NCI-H2029 treated with DMSO at 0.1 percent for 48 hours (cell line): ENCODE measurements around the gene DYNLT5.
"Not testable (repeated sequence)": the region's sequence is repeated elsewhere in the genome, so short reads cannot be mapped to it uniquely, and the experiment has no call there.

Experiments used
- DNase-seq: peaks from one replicate; lab custom pipeline; 2025; lab: John Stamatoyannopoulos, UW

The DYNLT5 gene

GRCh38 chr1:66750577-66750976, 1.7 kb upstream of the DYNLT5 start:
- DNase-seq, result no peak

DNA sequence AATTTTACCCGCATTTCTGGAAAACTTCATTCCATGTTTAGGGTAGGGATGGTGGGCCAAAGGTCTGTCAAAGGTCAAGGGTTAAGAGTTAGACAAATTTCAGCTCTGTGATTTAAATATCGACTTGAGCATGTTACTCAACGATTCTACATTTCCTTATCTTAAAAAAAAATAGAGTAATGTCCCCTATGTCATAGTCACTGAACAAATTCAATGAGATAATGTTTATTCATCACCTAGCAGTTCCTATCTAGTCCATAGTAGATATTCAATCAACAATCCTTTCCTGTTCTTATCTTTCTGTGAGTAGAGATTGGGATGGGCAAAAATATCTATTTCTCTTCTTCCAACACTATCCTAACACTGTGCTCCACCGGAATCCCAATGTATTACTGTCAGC, 1.1 kb upstream of the DYNLT5 start:
- no peak for DNase-seq

GRCh38 chr1:66752671-66753371, 562 bp downstream of the DYNLT5 start:
- DNase-seq, result no peak

GRCh38 chr1:66757722-66758240, 5.5 kb downstream of the DYNLT5 start:
- DNase-seq, result no peak

GRCh38 chr1:66758241-66758755, 6.0 kb downstream of the DYNLT5 start:
- DNase-seq, result peak; percentile 59

- DNase-seq, result no peak
Measured at GRCh38 chr1:66760506-66760905, 8.2 kb downstream of the DYNLT5 start.

DNA sequence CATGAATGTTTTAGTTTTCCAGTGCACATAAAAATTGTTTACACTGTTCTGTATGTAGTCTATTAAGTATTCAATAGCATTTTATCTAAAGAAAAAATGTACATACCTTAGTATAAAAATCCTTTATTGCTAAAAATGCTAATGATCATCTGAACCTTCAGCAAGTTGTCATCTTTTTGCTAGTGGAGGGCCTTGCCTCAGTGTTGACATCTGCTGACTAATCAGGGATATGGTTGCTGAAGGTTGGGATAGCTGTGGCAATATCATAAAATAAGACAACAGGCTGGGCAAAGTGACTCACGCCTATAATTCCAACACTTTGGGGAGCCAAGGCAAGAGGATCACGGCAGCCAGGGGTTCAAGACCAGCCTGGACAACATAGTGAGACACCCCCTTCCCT, 9.0 kb downstream of the DYNLT5 start:
- no peak for DNase-seq

DNA sequence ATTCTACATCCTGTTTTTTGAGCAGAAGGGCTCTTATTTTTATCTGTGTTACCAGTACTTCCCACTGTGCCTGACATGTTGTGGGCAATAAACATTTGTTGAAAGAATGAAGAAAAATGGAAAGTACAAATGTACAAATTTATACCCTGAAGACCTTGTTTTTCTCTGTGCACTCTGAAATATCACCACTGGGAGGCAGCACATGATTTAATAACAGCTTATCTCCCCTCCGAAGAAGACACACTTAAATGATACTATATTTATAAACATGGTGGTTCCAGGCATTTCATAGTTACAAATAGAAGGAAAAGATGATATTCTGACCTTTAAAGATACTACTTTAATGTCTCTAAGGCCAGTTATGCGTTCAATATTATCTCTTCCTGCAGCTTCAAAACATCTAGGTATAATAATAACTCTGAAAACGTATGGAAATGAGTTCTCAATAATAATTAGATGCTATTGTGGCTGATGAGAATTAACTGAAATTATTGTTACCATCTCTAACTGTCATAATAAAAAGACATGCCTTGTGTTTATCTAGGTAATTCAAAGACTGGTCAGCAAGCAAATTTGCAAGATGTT, 12.8 kb downstream of the DYNLT5 start:
- peak; percentile 77 for DNase-seq

DNA sequence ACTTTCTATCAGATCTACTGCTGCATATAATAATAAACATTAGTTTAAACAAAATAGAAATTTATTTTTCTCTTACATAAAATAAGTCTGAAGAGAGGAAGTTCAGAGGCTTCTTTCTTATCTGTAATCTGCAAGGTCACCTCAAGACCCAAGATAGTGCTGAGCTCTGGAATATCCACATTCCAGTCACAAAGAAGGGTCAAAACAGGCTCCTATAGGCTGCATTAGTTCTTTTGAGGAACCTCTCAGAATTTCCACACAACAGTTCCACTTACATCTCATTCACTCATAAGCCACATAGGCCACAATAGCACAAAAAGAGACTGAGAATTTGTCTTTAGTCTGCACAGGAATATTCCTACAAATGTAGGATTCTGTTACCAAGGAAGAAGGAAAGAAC, 15.4 kb downstream of the DYNLT5 start:
- no peak for DNase-seq

DNA sequence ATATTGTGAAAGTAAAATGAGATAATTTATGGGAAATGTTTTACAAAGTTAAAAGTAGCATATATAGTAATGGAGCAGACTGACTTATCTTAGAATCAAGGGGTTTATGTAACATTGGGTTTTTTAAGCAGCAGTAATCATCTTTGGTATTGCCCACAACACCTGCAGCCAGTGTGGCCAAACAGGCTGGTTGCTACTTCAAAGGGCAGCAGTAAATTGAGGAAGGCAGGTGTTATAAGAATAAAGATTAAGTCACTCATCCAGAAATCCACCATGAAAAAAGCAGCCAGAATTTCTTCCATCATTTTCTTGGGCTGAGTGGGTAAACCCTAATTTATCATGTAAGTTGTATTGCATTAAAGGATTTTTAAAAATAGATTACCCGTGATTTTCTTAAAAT, 16.7 kb downstream of the DYNLT5 start:
- DNase-seq, result no peak

DNA sequence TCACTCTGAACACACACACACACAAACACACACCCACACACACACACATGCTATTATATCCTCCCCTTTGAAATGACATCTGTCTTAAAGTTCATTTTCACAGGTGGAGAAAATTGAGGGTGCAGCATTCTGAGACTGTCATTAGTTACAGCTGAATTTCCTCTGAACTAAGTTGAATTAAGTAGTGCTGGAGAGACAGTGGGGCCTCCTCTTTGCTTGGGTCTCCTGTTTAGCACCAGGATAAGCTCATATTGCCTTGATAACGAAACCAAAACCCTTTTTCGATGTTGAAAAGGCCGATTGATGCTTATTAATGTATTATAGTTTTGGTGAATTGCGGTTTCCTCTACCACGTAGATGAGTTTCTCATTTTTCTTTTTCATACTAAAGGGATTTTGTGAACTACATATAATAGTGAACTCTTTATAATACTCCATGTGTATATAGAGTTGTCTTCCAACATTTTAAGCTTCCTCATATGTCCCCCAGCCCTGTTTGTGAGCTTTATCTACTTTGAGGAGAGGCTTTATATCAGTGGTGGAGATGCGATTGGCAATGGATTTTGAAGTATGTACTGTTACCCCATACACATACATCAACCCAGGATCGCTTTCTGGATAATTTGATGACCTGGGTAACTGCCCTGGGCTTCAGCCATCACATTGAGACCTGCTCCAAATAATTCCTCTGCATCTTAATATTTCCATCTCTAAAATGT, 17.4 kb downstream of the DYNLT5 start:
- DNase-seq, result peak; percentile 73

DNA sequence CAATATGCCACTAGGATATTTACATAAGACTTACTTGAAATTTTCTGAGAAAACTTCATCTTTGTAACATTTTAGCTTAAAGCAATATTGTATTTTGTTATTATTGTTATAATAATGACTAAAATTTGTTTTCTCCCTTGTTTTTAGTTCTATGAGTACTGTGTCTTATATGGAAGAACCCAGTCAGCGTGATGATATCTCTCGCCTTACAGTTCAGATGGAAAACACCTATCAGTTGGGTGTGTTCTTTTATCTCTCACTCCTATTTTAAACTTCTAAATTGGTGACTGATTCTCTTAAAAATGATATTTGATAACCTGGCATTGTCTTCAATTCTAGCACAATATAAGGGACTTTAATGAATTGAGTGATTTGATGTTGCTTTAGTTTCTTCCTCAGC, 18.0 kb downstream of the DYNLT5 start:
- no peak for DNase-seq

DNA sequence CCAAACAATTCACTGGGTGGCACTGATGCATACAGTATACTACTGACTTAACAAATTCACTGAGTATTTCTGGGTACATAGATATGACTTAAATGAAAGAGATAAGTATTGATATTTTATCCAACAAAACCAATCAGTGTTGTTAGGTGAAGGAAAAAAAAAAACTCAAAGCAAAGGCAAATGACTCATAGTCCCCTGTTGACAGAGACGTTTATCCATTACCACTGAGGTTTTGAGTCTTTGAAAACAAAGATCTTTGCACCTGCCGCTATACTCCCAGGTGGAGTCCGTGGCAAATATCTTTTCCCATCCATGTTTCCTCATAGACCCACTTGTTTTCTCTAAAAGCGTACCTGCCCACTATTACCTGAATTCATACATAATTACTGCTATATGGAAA, 18.4 kb downstream of the DYNLT5 start:
- no peak for DNase-seq

DNA sequence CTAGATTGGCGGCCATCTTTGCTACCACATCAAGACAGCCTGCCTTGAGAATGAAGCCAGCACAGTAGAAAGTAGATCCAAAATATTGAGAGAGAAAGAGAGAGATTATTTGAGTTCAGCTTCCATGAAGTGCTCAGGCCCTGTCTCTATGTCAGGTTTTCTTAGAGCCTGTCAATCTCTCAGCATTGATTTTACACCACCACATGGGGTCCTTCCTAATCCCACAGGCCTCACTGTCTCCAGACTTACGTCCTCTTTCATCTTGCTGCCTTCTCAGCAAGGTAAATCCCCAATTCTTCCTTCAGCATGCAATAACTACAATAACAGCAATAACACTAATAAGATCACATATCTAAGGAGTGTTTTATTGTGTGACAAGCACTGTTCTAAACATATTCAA, 21.0 kb downstream of the DYNLT5 start:
- DNase-seq, result no peak

- no peak for DNase-seq
Measured at GRCh38 chr1:66774438-66774837, 22.2 kb downstream of the DYNLT5 start.

DNA sequence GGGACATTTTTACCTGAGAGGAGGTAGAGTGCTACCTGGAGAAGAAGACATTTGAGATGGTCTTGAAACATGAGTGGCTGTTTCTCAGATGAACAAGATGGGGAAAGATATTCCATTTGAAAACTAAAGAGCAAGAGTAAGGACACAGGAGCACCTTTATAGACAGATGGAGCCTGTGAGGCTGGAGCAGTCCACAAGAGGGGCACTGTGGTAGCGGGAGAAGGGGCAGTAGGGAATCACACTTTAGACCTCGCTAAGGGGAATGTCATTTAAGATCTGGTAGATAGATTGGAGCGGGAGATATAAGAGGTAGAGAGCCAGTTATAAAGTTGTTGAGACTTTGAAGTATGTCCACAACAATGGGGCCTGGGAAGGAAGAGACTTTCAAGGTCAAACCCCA, 23.4 kb downstream of the DYNLT5 start:
- no peak for DNase-seq

DNA sequence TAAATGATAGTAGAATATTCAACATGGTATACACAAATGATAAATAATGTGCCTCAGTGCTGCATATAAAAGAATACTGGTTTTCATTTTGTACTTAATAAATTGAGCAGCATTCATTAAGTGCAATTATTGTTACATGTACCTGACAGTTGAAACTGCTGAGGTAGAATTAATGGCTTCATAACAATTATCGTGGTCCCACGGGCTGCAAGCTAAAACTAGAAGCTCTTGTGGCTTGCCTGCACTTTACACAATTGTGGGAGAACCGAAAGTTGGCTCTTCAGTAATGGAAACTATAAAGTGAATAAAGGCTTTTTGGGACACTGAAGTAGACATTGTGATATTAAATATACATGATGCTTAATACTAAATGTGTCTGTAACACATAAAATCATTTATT, 25.6 kb downstream of the DYNLT5 start:
- DNase-seq, result no peak

GRCh38 chr1:66778266-66778665, 26.0 kb downstream of the DYNLT5 start:
- DNase-seq, result no peak

- no peak for DNase-seq
Measured at GRCh38 chr1:66778969-66779368, 26.7 kb downstream of the DYNLT5 start.

DNA sequence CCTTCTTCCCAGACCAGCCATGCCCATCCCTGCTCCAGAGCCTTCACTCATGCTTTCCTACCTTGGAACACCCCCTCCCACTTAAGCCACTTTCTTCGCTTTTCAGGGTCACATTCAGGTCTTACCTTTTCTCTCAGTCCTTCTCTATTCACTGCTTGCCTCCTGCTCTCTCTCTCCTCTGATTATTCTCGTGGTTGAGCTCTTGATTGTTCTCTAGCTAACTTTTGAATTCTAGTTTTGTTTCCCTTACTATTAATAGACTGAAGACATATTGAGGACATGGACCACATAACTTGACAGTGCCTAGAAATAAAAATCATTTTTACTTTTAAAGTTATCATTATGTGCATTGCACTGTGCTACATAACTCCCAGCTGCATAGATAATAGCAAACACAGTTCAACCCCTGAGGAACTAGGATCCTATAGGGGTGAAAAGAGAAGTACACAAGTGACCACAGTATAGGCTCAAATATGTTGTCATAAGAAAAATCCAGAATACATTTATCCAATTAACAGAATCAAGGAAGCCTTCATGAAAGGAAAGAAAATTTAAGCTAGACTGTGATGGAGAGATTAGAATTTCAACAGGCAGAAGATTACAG, 27.3 kb downstream of the DYNLT5 start:
- DNase-seq, result no peak

GRCh38 chr1:66785800-66786199, 33.5 kb downstream of the DYNLT5 start:
- DNase-seq, result not testable (repeated sequence)

DNA sequence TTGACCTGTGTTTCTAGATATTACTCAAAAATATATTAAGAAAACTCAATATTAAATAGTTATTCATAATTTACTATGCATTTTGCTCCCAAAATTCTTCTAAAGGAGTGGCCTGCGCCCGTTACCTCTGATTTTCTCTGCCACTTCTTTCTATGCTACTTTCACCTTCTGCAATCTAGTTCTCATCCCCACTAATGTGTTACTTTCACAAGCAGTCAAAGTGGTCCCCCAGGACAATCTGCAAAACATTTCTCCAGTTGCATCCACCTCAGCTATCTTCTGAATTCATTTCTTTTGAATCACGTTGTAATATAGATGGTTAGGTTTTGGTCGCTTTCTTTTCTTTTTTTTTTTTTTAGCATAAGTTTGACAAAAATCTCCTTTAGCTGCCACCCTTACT, 35.4 kb downstream of the DYNLT5 start:
- no peak for DNase-seq
